ENCODE measurements around the gene GET3.
"Not testable (repeated sequence)": the region's sequence is repeated elsewhere in the genome, so short reads cannot be mapped to it uniquely, and the experiment has no call there.

The GET3 gene

GRCh38 chr19:12793290-12794195, 56.2 kb downstream of the GET3 start:
- peak; percentile 65 for DNase-seq

- DNase-seq: no peak
Observed at GRCh38 chr19:12794196-12794941, 57.1 kb downstream of the GET3 start.

GRCh38 chr19:12794971-12795381, 57.7 kb downstream of the GET3 start:
- DNase-seq: no peak

- DNase-seq: peak; percentile 52
Observed at GRCh38 chr19:12796146-12797071, 59.1 kb downstream of the GET3 start.

- no peak for DNase-seq
Observed at GRCh38 chr19:12797141-12797587, 59.9 kb downstream of the GET3 start.

- DNase-seq: not testable (repeated sequence)
Observed at GRCh38 chr19:12797607-12798006, 60.3 kb downstream of the GET3 start.
